Neural progenitor cell (in vitro differentiated cells): ENCODE results near the gene JADE2.

Experiments used
- CTCF ChIP-seq: fragments of 200-600 bp; sonication (generic); IDR thresholded peaks from 2 replicates; pipeline ENCODE4 v1.5.1; 2017; ENCODE audit warnings: antibody characterized with exemption, mild to moderate bottlenecking
- EZH2phosphoT487 ChIP-seq: fragments of 200-600 bp; sonication (generic); IDR thresholded peaks from 2 replicates; pipeline ENCODE4 v1.6.1; 2017; ENCODE audit warnings: antibody characterized with exemption

GRCh38 chr5:134582941-134583340 is 57.5 kb downstream of the JADE2 start:
- TF ChIP-seq CTCF (no peak), EZH2phosphoT487 (no peak)
